AG04449 (cell line): Measurements from ENCODE around the gene CD276.

Experiments used
- CTCF ChIA-PET: fragments of 350-600 bp; formaldehyde crosslinking; extraction: SDS; loops from one replicate; lab custom pipeline; 2021; ENCODE audit warnings: antibody characterized with exemption; lab: Yijun Ruan, JAX
- POLR2A ChIA-PET: fragments of 400-600, 350-600 bp; formaldehyde crosslinking; extraction: SDS; loops from one replicate; lab custom pipeline; 2020; ENCODE audit warnings: antibody characterized with exemption, inconsistent platforms; lab: Yijun Ruan, JAX
- DNase-seq: peaks from one replicate; pipeline ENCODE4 v3.0.0-alpha.2; 2010; ENCODE audit warnings: low read depth, low spot score
- H3K4me3 ChIP-seq: 2 replicates; pipeline ENCODE4 v1.5.1; 2011; ENCODE audit warnings: low read depth, mild to moderate bottlenecking, control low read depth, low read length
- TF ChIP-seq, protein P1 (sequence below): IDR thresholded peaks from one replicate; pipeline ENCODE4 v1.5.1; 2011; ENCODE audit warnings: mild to moderate bottlenecking, moderate library complexity, low read length, control low read depth, inconsistent platforms; ENCODE audit not compliant: insufficient read depth; ENCODE audit errors: missing control alignments

Gene CD276

DNA sequence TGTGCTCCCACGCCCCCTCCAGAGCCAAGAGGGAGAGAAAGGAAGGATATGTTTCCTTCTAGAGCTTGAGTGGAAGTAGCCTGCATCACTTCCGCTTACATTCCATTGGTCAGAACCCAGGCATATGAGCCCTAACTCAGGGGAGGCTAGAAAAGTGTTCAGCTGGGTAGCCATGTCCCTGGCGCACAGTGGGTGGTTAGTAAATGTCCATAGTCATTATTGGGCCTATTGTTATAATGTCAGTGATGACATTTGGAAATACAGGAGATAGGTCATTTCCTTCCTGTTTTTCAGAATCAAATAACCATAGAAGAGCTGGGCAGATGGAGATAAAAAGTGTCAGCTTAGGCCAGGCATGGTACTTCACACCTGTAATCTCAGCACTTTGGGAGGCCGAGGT, 27.3 kb downstream of the CD276 start:
- TF ChIP-seq, protein P1, sequence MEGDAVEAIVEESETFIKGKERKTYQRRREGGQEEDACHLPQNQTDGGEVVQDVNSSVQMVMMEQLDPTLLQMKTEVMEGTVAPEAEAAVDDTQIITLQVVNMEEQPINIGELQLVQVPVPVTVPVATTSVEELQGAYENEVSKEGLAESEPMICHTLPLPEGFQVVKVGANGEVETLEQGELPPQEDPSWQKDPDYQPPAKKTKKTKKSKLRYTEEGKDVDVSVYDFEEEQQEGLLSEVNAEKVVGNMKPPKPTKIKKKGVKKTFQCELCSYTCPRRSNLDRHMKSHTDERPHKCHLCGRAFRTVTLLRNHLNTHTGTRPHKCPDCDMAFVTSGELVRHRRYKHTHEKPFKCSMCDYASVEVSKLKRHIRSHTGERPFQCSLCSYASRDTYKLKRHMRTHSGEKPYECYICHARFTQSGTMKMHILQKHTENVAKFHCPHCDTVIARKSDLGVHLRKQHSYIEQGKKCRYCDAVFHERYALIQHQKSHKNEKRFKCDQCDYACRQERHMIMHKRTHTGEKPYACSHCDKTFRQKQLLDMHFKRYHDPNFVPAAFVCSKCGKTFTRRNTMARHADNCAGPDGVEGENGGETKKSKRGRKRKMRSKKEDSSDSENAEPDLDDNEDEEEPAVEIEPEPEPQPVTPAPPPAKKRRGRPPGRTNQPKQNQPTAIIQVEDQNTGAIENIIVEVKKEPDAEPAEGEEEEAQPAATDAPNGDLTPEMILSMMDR: no peak
- POLR2A ChIA-PET: no interaction called here
- DNase-seq: no peak
- CTCF ChIA-PET: interaction anchor here (0.6 to 2.6 kb wide), 14 partner anchors 9 to 198 kb away, joined by 3 to 15 read pairs (median 4); partner anchors contain the start of gene INSYN1
- no peak overlapping the region for H3K4me3 ChIP-seq

DNA sequence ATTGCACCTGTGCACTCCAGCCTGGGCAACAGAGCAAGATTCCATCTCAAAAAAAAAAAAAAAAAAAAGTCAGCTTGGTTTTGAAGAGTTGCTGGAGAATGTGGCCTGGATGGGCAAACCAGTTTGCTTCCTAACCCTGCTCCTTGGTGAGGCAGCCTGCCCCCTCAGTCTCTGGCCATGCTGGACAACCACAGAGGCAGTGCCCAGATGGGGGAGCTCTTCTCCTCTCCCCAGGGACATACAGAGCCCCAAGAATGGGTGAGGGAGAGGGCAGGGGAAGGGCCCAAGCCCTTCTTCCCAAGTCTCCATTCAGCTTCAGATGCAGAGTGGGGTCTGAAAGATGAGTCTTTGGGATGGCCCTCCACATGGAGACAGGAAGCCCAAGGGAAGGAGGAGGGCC, 27.9 kb downstream of the CD276 start:
- TF ChIP-seq, protein P1: no peak
- ChIA-PET POLR2A (no interaction called here), CTCF (interaction anchor here (0.9 to 2.6 kb wide), 11 partner anchors 9 to 195 kb away, joined by 3 to 15 read pairs (median 4); partner anchors contain the start of gene INSYN1)
- H3K4me3 ChIP-seq: no peak overlapping the region
- no peak for DNase-seq

DNA sequence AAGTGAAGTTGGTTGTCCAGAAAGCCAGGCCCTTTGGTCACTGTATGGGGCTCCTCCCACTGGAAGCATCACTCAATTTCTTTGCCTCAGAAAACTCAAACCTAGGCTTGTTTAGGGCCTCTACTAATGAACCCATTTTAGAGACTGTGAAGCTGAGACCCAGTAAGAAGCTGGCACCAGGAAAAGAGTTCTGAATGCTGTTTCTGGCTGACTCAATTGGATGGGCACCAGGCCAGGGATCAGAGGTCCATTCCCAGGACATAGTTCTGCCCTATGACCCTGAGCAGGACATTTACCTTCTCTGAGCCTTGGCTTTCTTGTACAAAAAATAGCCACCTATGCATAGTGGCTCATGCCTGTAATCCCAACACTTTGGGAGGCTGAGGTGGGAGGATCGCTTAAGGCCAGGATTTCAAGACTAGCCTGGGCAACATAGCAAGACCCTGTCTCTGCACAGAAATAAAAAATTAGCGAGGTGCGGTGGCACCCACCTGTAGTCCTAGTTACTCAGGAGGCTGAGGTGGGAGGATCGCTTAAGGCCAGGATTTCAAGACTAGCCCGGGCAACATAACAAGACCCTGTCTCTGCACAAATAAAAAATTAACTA, 30.6 kb downstream of the CD276 start:
- no peak overlapping the region for H3K4me3 ChIP-seq
- POLR2A ChIA-PET: no interaction called here
- TF ChIP-seq, protein P1: no peak
- DNase-seq: no peak
- CTCF ChIA-PET: interaction anchor here (1.3 to 8.7 kb wide), 3 partner anchors 10 to 37 kb away, joined by 3 to 65 read pairs (median 27); no protein-coding TSS in a partner anchor

DNA sequence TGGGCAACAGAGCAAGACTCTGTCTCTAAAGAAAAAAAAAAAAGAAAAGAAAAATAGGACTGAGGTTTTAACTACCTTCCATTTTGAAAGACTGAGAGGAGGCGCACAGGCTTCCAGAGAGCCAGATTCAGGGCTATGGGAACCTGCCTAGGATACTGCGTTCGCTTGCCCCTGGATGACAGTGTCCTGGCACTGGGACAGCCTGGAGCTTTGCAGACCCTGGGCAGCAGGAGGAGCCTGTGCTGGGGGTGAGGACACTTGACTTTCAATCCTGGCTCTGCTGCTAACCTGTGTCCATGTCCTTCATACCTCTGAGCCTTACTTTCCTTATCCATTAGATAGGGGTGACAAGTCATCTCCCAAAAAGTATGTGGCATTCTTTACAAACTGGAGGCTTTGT, 31.2 kb downstream of the CD276 start:
- no peak for DNase-seq
- H3K4me3 ChIP-seq: no peak overlapping the region
- CTCF ChIA-PET: interaction anchor here (4.8 to 8.7 kb wide), 2 partner anchors 10 to 16 kb away, joined by 27 to 65 read pairs; no protein-coding TSS in a partner anchor
- POLR2A ChIA-PET: no interaction called here
- TF ChIP-seq, protein P1: no peak

DNA sequence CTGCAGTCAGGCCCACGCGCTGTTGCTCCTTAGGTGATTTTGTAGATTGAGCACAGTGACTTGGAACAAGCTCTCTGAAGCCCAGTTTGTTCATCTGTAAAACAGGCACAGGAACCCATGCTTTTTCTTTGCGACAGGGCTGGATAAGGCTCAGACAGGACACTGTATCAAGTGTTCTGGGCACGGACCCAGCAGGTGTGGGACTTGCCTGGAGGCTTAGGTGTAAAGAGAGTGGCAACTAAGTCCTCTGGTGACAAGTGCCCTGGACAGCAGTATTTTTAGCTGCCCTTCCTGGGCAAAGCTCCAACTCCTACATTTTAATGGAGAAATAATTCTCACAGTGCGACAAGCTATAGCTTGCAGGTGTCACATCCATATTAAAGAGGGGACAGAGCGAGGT, 32.2 kb downstream of the CD276 start:
- no peak for DNase-seq
- CTCF ChIA-PET: interaction anchor here (2.2 to 8.7 kb wide), 4 partner anchors 10 to 156 kb away, joined by 7 to 65 read pairs (median 18); no protein-coding TSS in a partner anchor
- TF ChIP-seq, protein P1: no peak
- POLR2A ChIA-PET: no interaction called here
- no peak overlapping the region for H3K4me3 ChIP-seq

DNA sequence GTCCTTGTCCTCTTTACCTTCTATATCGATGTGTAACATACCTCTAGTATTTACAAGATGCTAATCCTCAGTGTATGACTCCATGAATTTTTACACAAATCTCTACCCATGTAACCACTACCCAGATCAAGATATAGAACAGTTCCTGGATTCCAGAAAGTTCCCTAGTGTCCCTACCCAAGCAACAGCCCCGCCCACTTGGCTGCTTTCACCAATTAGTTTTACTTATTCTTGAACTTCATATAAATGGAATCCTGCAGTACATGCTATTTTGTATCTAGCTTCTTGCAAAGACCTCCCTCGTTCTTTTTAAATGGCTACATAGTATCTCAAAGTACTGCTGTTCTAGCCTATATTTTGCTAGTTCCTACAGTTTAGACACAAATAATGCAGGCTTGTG, 33.0 kb downstream of the CD276 start:
- ChIA-PET POLR2A (no interaction called here), CTCF (interaction anchor here (1.0 to 8.7 kb wide), 6 partner anchors 9 to 157 kb away, joined by 3 to 65 read pairs (median 8); partner anchors contain the start of gene TBC1D21)
- no peak for DNase-seq
- no peak overlapping the region for H3K4me3 ChIP-seq
- TF ChIP-seq, protein P1: no peak
